ENCODE results near the gene TAS2R3. TPM values are rescaled to one million over a fixed set of nuclear protein-coding genes. Genes with fewer than 3 reads are reported as not detected.

TAS2R3 gene
- total and polyA plus RNA-seq, 2 of the 13 experiments (the other 11 are each of a cell fraction or from before 2014, with no cell fraction given): 0.74 to 1.1 TPM

DNA sequence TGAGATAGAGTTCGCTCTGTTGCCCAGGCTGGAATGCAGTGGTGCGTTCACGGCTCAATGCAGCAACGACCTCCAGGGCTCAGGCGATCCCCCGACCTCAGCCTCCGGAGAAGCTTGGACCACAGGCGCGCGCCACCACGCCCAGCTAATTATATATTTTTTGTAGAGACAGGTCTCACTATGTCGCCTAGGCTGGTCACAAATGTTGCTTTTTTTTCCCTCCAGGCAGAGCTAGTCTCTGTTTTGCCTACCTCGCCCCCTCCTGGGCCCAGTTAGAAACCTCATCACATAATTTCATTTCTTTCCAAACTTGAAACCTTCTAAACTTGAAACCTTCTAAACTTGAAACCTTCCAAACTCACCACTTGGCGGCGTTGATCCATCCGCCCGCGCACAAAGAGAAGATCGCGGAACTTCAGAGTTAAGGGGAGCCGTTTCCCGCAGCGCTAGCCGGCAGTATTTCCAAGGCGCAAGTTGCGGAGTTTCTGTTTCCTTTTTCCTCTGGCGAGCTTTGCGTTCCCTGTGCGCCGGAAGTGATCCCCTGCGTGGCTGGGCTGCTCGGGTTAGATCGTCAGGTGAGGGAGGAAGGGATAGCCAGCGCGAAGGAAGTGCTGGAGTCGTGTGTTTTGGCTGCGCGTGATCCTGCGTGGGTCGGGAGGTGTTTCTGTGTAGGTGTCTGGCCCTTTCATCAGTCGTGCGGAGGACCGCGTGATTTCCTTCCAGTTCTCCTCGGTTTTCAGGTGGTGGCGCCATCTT lies 25.9 kb upstream of the TAS2R3 start, which contains the start of gene SSBP1 (continued):
- peak; percentile 93 for TF ChIP-seq HMGXB3 (CRISPR knock-in tag; IDR thresholded peaks at IDR 0.05; ENCODE audit: borderline replicate concordance)
- 0 out of 2 replicates have a peak, but pooled peaks have one; percentile 37 for TF ChIP-seq RERE (CRISPR knock-in tag; IDR thresholded peaks at IDR 0.05; ENCODE audit: low read depth)
- TF ChIP-seq KLF11 (CRISPR knock-in tag; IDR thresholded peaks at IDR 0.05): peak; percentile 54; the same call in 1 of the 2 replicates
- TF ChIP-seq ZSCAN12 (CRISPR knock-in tag; IDR thresholded peaks at IDR 0.05): no peak
- TF ChIP-seq DPF2 (CRISPR knock-in tag; IDR thresholded peaks at IDR 0.05; ENCODE audit: borderline replicate concordance, low read depth): no peak
- peak; percentile 62; the same call in 1 of the 2 replicates for TF ChIP-seq SRY (CRISPR knock-in tag; IDR thresholded peaks at IDR 0.05)
- 0 out of 2 replicates have a peak, but pooled peaks have one; percentile 68 for TF ChIP-seq ZSCAN22 (CRISPR knock-in tag; IDR thresholded peaks at IDR 0.05)
- TF ChIP-seq U2AF2 (IDR thresholded peaks at IDR 0.05; ENCODE audit: low read depth, low read length): no peak
- TF ChIP-seq MEIS2 (CRISPR knock-in tag; IDR thresholded peaks at IDR 0.05): peak; percentile 81; the same call in 1 of the 2 replicates
- TF ChIP-seq, protein P1, sequence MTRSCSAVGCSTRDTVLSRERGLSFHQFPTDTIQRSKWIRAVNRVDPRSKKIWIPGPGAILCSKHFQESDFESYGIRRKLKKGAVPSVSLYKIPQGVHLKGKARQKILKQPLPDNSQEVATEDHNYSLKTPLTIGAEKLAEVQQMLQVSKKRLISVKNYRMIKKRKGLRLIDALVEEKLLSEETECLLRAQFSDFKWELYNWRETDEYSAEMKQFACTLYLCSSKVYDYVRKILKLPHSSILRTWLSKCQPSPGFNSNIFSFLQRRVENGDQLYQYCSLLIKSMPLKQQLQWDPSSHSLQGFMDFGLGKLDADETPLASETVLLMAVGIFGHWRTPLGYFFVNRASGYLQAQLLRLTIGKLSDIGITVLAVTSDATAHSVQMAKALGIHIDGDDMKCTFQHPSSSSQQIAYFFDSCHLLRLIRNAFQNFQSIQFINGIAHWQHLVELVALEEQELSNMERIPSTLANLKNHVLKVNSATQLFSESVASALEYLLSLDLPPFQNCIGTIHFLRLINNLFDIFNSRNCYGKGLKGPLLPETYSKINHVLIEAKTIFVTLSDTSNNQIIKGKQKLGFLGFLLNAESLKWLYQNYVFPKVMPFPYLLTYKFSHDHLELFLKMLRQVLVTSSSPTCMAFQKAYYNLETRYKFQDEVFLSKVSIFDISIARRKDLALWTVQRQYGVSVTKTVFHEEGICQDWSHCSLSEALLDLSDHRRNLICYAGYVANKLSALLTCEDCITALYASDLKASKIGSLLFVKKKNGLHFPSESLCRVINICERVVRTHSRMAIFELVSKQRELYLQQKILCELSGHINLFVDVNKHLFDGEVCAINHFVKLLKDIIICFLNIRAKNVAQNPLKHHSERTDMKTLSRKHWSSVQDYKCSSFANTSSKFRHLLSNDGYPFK (CRISPR knock-in tag; IDR thresholded peaks at IDR 0.05; ENCODE audit: borderline replicate concordance): peak; percentile 97
- TF ChIP-seq, protein P2, sequence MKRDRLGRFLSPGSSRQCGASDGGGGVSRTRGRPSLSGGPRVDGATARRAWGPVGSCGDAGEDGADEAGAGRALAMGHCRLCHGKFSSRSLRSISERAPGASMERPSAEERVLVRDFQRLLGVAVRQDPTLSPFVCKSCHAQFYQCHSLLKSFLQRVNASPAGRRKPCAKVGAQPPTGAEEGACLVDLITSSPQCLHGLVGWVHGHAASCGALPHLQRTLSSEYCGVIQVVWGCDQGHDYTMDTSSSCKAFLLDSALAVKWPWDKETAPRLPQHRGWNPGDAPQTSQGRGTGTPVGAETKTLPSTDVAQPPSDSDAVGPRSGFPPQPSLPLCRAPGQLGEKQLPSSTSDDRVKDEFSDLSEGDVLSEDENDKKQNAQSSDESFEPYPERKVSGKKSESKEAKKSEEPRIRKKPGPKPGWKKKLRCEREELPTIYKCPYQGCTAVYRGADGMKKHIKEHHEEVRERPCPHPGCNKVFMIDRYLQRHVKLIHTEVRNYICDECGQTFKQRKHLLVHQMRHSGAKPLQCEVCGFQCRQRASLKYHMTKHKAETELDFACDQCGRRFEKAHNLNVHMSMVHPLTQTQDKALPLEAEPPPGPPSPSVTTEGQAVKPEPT (CRISPR knock-in tag; IDR thresholded peaks at IDR 0.05; ENCODE audit: low read depth): 0 out of 2 replicates have a peak, but pooled peaks have one; percentile 55
- TF ChIP-seq ZNF670 (CRISPR knock-in tag; IDR thresholded peaks at IDR 0.05; ENCODE audit: borderline replicate concordance): peak; percentile 93
- 0 out of 2 replicates have a peak, but pooled peaks have one; percentile 16 for TF ChIP-seq ZNF629 (CRISPR knock-in tag; conservative IDR thresholded peaks at IDR 0.05)
